ENCODE results near the gene B3GALT6.
"Not testable (repeated sequence)": the region's sequence is repeated elsewhere in the genome, so short reads cannot be mapped to it uniquely, and the experiment has no call there.

The B3GALT6 gene

DNA sequence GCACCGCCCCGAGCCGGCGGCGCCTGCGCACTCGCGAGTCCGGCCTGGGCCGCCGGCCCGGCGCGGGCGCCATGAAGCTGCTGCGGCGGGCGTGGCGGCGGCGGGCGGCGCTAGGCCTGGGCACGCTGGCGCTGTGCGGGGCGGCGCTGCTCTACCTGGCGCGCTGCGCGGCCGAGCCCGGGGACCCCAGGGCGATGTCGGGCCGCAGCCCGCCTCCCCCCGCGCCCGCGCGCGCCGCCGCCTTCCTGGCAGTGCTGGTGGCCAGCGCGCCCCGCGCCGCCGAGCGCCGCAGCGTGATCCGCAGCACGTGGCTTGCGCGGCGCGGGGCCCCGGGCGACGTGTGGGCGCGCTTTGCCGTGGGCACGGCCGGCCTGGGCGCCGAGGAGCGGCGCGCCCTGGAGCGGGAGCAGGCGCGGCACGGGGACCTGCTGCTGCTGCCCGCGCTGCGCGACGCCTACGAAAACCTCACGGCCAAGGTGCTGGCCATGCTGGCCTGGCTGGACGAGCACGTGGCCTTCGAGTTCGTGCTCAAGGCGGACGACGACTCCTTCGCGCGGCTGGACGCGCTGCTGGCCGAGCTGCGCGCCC, at the start of gene B3GALT6:
Gene B3GALT6 (plus strand): TSS at position 30 of the 588 bp plus-strand sequence. CDS start 42 bp downstream, at position 72.
- DNase-seq (ENCODE audit: low read depth in 3 of 3): no peak

DNA sequence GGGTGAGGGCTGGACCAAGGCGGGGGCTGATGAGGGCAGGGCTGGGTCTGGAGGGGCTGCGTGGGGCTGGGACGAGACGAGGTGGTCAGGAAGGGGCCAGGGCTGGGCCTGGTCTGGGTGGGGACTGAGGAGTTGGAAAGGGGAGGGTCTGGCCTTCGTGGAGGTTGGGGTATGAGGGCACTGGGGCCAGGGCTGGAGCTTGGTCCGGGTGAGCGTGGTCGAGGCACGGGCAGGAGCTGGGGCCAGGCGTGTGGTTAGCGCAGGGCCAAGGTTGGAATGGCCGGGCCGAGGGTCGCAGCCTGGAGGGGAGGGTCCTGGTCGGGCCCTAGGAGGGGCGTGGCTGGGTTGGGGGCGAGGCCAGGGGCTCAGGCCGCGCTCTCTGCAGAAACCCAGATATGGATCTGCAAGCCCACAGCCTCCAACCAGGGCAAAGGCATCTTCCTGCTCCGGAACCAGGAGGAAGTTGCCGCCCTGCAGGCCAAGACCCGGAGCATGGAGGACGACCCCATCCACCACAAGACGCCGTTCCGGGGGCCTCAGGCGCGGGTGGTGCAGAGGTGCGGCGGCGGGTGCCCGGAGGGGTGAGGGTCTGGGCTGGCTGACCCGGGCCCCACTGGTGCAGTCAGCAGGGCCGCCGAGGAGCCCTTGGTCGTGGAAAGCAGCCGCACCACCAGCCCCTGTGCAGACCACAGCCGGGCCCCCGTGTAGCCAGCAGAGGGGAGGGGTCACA, 49.4 kb upstream of the B3GALT6 start:
- DNase-seq (ENCODE audit: low read depth in 3 of 3): no peak

DNA sequence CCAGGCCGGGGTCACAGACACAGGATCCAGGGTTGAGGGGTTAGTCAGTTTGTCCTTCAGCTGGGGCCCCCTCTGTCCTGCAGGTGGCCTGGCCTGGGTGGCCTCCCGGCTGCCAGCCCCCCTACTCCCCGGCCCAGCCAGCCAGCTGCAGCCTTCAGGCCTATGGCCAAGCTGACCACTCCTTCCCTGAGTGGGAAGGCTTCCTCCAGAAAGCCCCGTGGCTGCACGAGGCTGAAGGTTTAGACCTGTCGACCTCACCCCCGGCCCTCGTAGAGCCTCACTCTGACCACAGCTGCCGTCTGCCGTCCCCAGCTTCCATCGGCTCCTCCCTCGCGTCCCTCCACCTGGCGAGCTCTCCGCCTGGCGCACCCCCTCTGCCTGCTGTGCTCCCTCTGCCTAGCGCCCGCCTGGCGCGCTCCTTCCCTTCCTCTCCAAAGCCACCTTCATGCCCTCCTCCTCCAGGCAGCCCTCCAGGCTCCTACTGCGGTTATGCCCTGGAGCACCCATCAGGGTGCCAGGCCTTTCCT, 48.8 kb upstream of the B3GALT6 start:
- no peak for DNase-seq (ENCODE audit: low read depth in 3 of 3)

DNA sequence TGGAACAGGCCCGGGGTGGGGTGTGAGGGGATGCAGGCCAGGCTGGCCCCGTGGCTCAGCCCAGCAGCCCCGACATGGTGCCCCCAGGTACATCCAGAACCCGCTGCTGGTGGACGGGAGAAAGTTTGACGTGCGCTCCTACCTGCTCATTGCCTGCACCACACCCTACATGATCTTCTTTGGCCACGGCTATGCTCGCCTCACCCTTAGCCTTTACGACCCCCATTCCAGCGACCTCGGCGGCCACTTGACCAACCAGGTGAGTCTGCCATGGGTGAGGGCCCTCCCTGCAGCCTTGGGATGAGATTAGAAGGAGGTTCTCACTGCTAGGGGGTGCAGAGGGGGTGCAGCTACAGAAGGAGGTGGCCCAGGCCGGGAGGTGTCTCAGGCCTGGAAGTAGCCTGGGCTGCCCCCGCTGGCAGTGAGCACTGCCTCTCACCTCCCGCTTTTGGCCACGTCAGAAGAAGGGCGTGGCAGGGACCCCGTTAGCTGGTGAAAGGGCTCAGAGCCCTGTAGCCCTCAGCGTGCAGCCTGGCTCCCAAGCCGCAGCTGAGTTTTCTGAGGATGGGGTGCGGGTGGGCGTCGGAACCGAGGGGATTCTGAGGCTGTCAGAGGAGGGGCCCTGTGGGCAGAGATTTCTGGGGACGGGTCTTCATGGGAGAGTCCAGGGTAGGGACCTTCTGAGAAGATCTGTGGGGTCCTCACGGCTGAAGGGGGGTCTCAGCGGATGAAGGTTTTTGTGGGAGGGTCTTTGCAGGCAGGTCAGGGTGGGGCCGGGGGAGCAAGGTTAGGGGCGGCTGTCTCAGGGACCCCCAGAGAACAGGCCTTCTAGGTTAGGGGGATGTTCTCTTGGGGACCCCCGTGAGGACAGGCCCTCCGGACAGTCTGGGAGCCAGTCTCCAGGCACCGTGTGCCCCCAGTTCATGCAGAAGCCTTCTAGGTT, 47.9 kb upstream of the B3GALT6 start:
- no peak for DNase-seq (ENCODE audit: low read depth in 3 of 3)

DNA sequence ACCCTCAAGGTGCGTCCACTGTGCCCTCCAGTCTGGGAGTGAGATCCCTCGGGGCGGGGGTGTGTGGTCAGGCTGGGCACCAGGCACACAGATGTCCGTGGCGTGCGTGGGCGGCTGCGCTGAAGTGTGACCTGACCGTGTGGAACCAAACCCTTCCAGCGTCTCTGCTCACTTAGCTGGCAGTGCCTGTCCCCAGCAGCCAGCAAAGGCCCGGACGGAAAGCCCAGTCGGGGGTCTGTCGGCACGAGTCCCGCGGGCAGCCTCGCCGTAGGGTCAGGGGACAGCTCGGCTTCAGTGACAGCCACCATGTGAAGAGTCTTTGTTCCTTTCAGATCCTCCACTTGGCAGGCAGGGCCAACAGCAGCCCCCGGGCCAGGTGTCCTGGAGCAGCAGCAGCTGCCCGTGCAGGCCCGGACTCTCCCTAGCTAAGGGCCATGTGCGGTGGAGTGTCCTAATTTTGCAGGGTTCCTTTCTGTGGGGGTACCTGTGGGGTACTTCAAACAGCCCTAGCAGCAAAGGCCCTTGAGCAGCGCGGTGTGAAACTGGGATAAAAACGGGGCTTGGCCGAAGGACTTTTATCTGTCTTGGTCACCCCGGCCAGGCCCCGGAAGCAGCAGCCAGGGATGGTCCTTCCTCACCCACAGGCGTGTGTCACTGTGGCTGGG, 46.8 kb upstream of the B3GALT6 start:
- DNase-seq (ENCODE audit: low read depth in 3 of 3): no peak

DNA sequence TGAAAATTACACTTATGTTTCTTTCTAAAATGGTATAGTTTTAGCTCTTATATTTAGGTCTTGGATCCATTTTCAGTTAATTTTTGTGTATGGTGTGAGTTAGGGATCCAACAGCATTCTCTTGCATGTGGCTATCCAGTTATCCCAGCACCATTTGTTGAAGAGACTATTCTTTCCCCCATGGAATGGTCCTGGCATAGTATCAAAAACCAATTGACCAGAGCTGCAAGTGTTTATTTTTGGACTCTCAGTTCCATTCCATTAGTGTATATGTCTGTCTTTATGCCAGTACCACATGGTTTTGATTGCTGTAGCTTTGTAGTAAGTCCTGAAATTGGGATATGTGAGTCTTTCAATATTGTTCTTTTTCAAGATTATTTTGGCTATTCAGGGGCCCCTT, 44.1 kb upstream of the B3GALT6 start:
- no peak for DNase-seq (ENCODE audit: low read depth in 3 of 3)

DNA sequence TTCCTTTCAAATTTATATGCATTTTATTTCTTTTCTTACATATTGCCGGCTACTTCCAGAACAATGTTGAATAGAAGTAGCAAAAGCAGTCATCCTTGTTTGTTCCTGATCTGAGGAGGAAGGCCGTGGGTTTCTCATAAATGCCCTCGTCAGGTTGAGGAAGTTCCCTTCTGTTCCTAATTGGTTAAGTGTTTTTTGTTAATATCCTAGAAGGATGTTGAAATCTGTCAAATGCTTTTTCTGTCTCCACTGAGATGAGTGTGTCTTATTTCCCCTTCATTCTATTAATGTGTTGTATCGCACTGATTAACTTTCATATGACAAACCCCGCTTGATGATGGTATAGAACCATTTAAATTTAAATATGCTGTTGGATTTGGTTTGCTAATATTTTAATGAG, 42.9 kb upstream of the B3GALT6 start:
- DNase-seq (ENCODE audit: low read depth in 3 of 3): no peak

DNA sequence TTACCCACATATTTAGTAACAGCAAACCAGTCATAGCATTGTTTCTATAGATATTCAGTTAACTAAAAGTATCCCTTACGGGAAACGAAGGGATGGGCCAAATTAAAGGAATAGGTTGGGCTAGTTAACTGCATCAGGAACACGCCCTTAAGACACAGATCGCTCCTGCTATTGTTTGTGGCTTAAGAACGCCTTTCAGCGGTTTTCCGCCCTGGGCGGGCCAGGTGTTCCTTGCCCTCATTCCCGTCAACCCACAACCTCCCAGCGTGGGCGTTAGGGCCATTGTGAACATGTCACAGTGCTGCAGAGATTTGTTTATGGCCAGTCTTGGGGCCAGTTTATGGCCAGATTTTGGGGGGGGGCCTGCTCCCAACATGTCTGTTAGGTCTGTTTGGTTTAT, 40.3 kb upstream of the B3GALT6 start:
- no peak for DNase-seq (ENCODE audit: low read depth in 3 of 3)

DNA sequence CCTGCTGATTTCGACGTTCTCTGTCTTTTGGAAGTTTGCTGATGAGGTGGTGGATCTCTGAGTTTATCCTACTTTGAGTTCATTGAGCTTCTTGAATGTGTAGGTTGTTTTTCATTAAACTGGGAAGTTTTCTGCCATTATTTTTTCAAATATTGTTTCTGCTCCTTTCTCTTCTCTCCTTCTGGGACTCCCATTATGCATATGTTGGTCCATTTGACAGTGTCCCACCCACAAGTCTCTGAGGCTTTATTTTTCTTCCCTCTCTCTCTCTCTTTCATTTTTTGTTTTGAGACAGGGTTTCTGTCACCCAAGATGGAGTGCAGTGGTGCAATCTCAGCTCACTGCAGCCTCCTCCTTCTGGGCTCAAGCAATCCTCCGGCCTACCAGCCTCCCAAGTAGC, 37.3 kb upstream of the B3GALT6 start:
- no peak for DNase-seq (ENCODE audit: low read depth in 3 of 3)

DNA sequence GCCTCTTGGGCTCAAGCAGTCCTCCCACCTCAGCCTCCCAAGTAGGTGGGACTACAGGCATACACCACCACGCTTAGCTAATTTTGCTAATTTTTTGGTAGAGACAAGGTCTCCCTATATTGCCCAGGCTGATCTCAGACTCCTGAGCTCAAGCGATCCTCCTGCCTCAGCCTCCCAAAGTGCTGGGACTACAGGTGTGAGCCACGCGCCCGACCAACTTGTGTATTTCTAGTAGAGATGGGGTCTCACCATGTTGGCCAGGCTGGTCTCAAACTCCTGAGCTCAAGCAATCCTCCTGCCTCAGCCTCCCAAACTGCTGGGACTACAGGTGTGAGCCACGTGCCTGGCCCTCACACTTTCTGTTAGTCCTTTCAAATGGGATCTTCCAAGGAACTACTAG, 36.3 kb upstream of the B3GALT6 start:
- DNase-seq (ENCODE audit: low read depth in 3 of 3): not testable (repeated sequence)

DNA sequence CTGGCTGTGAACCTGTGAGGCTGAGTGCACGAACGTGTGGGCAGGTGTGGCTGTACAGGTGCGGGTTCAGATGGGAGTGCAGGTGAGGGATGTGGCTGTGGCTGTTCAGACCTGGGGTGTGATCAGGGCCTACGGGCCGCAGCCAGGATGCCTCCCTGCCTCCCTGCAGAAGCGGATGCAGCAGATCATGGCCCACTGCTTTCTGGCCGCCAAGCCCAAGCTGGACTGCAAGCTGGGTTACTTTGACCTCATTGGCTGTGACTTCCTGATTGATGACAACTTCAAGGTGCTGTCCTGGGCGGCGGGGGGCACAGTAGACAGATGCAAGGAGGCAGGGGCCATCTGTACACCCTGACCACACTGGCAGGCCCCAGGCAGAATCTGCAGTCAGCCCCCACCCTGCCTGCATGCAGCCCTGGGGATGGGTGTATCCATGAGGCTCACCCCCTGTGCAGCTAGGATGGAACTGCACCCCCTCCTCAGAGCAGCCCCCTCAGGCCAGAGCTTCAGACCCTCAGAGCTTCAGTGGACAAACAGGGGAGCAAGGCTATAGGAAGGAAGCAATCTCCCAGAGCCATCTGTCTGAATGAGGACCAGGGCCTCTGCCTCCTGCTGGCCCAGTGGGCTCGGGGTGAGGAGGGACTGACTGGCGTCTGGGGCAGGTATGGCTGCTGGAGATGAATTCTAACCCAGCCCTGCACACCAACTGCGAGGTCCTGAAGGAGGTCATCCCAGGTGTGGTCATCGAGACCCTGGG, 35.4 kb upstream of the B3GALT6 start:
- no peak for DNase-seq (ENCODE audit: low read depth in 3 of 3)

DNA sequence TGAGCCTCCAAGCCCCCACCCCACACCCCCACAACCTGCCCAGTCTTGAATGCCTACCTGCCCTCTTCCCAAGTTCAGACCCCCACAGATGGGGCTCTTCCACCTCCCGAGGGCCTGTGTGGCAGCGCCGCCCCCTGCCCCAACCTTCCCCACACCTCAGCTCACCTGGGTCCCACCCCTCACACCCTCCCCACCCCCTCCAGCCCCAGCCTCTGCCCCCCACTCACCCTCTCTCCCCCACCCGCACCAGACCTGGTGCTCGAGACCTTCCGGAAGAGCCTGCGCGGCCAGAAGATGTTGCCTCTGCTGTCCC, 34.9 kb upstream of the B3GALT6 start:
- DNase-seq (ENCODE audit: low read depth in 3 of 3): no peak

DNA sequence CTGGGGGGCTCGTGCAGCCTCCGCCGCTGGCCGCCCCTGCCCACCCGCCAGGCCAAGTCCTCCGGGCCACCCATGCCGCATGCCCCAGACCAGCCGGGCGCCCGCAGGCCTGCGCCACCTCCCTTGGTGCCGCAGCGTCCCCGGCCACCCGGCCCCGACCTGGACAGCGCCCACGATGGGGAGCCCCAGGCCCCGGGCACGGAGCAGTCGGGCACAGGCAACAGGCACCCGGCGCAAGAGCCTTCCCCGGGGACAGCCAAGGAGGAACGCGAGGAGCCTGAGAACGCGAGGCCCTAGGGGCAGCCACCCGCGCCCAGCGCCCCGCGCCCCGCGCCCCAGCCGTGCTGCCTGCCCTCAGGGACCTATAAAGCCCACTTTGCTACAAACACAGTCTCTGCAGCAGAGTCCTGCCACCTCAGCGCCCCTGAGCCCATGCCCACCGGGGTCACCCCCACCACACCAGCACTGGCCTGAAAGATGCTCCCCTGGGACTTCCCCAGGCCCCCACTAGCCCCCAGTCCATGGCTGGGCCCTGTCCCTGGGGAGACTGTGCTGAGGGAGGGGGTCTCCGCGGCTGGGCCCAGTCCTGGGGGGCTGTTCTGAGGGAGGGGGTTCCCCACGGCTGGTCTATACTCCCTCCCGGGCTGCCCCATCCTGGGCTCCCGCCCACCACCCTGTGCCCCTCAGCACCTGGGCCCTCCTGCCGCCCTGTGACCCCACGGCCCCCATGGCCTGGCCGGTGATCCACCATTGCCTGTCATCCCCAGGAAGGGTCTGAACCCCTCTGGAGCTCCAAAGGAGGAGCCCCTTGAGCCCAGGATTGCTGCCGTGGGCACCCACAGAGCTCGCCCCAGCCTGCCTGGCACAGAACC, 34.2 kb upstream of the B3GALT6 start:
- DNase-seq (ENCODE audit: low read depth in 3 of 3): no peak

DNA sequence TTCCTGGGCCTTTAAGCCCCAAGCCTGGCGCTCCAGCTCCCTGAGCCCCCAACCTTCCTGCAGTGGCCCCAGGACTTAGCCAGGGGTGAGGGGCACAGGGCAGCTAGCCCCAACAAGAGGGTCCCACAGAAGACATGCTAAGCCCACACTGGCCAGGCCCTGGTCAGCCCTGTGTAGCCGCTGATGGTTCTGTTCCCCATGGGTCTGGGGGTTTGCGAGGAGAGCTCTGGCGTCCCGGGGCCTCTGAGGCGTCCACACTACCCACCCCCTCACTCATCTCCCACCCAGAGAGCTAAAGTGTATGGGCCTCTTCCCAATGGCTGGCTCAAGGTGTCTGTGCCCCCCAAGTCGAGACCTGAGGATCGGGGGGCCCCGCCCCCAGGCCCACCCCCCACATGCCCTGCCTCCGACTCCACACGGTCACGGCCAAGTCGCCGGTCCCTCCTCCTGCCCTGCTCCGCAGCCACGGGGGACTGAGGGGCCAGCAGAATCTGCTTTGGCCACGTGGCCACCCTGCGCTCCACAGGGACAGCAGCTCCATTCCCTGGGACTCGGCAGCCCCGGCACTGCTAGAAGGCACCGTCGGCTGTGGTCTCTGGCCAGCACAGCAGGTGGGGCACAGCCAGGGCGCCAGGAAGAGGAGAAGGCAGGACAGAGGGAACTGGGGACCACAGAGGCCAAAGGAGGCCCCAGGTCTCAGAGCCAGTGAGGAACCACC, 33.5 kb upstream of the B3GALT6 start:
- DNase-seq (ENCODE audit: low read depth in 3 of 3): no peak

DNA sequence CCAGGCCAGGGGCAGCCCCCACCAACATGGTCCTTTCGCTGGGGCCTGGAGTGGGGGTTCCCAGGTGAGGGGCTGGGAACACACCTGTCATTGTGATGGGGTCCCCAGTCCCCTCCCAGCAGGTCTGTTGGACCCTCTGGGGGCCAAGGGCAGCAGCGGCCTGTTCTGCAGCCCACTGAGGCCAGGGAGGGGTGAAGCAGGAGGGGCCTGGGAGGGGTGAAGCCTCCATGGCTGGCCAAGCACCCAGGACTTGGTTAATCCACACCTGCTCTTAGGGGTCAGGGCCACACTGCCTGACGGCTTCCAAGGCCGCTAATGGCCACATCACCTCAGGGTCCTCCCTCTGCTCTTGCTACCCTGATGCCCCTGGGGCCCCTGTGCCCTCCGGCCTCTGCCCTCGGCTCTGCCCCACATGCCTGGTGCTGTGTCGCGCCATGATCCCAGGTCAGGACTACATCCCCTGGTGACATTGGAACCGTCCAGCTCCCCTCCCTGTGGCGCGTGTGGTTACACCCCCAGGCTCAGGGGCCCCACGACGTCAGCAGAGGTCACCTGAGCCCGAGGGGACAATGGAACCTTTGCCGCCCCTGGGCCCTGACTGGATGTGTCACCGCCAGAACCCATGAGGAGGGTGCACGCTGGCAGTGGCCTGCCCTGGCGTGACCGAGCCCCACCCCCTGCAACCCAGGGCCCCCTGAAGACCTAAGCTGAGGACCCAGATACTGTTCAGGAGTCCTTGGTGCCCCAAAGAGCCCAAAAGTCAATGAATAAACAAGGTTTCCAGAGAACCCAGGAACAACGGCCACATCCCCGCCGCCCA, 32.7 kb upstream of the B3GALT6 start:
- no peak for DNase-seq (ENCODE audit: low read depth in 3 of 3)

DNA sequence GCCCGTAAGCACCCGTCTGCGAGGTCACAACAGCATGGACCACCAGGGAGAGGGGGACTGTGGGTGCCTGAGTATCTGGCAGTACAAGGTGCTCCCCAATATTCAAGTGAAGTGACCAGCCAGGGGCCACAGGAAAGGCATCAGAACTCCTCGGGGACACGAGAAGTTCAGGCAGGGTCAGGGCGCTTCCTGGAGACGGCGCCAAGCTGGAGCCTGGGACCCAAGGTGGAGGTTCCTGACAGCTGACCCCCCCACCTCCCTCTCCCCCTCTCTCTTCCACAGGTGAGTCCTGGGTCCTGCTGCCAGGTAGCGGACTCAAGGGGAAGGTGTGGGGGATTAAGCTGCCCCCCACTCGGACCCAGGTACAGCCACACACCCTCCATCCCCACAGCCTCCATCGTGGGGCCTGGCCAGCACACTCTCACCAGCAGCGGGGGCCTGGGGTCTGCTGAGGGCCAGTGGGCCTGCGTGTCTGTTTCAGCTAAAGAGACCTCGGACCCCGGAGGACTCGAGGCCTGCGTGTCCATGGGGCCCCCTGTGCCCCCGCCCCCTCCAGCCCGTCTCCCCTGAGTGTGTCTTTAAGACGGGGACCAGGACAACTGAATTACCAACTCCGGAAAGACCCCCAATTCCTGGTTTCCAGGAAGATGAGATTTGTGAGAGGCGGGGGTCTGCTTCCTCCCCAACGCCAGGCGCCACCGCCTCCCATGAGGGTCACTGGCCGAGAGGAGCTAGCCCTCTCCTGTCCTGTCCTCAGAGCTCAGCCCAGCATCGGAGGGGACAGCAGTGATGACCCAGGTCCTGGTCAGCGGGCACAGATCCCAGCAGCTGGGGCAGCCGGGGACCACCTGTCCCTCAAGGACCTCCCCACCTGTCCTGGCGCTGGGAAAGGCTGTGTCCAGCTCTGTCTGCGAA, 31.8 kb upstream of the B3GALT6 start:
- no peak for DNase-seq (ENCODE audit: low read depth in 3 of 3)

Measured in stimulated activated CD4-positive, alpha-beta T cell treated with anti-CD3 and anti-CD28 coated beads, TNF-alpha, amount 100 ng/mL, for 4 hours (primary cell).